ENCODE measurements around the gene MYO19. TPM values are rescaled to one million over a fixed set of nuclear protein-coding genes. Genes with fewer than 3 reads are reported as not detected.

MYO19 gene
- total and polyA plus RNA-seq, 7 donors, result 10.1 to 28.7 (median 15.2) TPM

DNA sequence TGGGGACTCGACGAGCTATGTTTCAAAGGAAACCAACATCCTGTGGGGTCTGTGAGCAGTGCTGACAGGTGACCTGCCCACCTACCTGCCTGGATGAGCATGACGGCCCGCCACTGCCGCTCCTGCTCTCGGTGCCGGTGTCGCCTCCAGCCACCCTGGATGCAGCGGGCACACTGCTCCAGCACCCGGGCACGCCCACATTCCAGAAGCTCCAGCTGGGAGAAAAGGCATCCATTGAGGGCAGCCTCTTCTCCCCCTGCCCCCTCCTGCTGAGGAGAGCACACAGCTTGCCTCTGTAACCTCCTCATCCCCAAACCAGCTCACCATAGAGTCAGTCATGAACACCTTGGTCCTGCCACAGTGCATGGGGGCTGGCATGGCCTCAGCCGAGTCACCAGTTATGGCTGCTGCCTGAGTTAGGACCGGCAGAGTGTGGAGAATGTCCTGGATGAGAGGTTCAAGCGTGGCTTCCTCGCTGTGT lies 33.9 kb downstream of the MYO19 start:
- DNase-seq (no peak), ATAC-seq (no peak)
- H3K27me3 ChIP-seq (ENCODE audit: insufficient read depth in 3 of 3, low read length in 2 of 3), result no peaks in the 10 kb centered on the region
- intact Hi-C loops (cut with DNase I), result no loop called here
- H3K9me3 ChIP-seq, result no peaks in the 10 kb centered on the region
- no peak overlapping the region for H3K4me3 ChIP-seq
- TF ChIP-seq, protein P1, sequence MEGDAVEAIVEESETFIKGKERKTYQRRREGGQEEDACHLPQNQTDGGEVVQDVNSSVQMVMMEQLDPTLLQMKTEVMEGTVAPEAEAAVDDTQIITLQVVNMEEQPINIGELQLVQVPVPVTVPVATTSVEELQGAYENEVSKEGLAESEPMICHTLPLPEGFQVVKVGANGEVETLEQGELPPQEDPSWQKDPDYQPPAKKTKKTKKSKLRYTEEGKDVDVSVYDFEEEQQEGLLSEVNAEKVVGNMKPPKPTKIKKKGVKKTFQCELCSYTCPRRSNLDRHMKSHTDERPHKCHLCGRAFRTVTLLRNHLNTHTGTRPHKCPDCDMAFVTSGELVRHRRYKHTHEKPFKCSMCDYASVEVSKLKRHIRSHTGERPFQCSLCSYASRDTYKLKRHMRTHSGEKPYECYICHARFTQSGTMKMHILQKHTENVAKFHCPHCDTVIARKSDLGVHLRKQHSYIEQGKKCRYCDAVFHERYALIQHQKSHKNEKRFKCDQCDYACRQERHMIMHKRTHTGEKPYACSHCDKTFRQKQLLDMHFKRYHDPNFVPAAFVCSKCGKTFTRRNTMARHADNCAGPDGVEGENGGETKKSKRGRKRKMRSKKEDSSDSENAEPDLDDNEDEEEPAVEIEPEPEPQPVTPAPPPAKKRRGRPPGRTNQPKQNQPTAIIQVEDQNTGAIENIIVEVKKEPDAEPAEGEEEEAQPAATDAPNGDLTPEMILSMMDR (IDR thresholded peaks at IDR 0.05), result no peak
- peaks cover 8 to 91% of the 10 kb centered on the region in 2 donors for H3K36me3 ChIP-seq (ENCODE audit: insufficient read depth in 1 of 2, low read depth in 1 of 2)
- H3K4me1 ChIP-seq, result no peaks in the 10 kb centered on the region
- 84 to 91% (median 87%) methylated on average over 15 of the region's 15 CpGs for WGBS, 3 donors
- H3K27ac ChIP-seq, result no peak overlapping the region

DNA sequence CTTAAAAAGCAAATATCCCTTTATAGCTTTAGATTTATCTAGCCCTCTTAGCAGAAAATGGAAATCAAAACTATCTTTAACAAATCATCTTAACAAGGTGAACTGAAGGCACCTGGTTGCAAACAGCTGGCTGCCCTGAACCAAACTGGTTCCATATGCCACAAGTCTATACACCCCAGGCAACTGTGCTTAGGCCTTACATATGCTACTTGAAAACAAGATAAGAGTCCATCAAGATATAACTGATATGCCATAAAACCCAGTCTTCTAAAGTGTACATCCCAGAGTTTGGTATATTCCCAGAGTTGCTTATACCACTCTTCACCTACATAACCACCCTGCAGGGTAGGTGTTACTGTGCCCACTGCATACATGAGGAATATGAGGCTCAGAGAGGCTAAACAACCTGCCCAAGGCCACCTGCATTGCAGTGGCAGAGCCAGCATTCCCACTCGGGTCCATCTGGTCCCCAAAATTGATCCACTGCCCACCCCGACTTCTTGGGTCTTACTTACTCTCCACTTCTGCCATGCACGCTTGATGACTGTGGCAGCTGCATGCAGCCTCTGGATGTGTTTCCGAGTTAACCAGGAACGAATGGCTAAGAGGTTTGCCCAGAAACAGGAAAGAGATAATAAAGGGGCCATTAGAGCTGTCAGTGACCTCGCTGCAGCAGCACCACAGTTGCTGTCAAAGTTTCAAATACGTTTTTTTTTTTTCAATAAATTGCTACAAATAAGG lies 35.9 kb downstream of the MYO19 start:
- H3K27ac ChIP-seq, result no peak overlapping the region
- H3K27me3 ChIP-seq (ENCODE audit: insufficient read depth in 3 of 3, low read length in 2 of 3), result no peaks in the 10 kb centered on the region
- intact Hi-C loops (cut with DNase I), result no loop called here
- 38 to 63% (median 45%) methylated on average over 7 of the region's 7 CpGs for WGBS, 3 donors
- H3K9me3 ChIP-seq, result no peaks in the 10 kb centered on the region
- DNase-seq, result no peak
- no peaks in the 10 kb centered on the region for H3K4me1 ChIP-seq
- TF ChIP-seq, protein P1 (IDR thresholded peaks at IDR 0.05), result no peak
- H3K4me3 ChIP-seq, result no peak overlapping the region
- no peak for ATAC-seq
- peaks cover 9 to 91% of the 10 kb centered on the region in 2 donors for H3K36me3 ChIP-seq (ENCODE audit: insufficient read depth in 1 of 2, low read depth in 1 of 2)

DNA sequence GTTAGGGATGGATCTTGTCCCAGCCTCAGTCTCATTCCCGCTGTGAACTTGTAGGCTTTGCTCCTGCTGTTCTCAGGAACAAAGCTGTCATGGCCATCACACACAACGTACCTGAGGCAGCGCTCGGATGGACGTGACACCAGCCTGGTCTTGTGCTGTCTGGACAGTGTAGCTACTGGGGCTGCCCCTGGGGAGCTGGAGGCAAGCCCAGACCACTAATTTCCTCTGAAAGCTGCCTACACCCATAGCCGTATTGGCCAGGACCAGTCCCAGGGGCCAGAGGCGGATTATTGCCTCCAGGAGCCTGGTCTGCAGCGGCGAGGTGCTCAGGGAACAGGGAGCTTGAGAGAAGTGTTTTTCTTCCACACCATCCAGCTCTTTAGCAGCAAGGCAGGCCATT lies 36.5 kb downstream of the MYO19 start:
- H3K4me1 ChIP-seq, result no peaks in the 10 kb centered on the region
- intact Hi-C loops (cut with DNase I), result no loop called here
- ATAC-seq (peak in 1 of 4 donors; percentile 28), DNase-seq (no peak)
- H3K36me3 ChIP-seq (ENCODE audit: insufficient read depth in 1 of 2, low read depth in 1 of 2), result peaks cover 9 to 91% of the 10 kb centered on the region in 2 donors
- no peaks in the 10 kb centered on the region for H3K9me3 ChIP-seq
- TF ChIP-seq, protein P1 (IDR thresholded peaks at IDR 0.05), result no peak
- H3K4me3 ChIP-seq, result no peak overlapping the region
- H3K27me3 ChIP-seq (ENCODE audit: insufficient read depth in 3 of 3, low read length in 2 of 3), result no peaks in the 10 kb centered on the region
- WGBS, 3 donors, result 55 to 60% (median 56%) methylated on average over 9 of the region's 9 CpGs
- H3K27ac ChIP-seq, result no peak overlapping the region

DNA sequence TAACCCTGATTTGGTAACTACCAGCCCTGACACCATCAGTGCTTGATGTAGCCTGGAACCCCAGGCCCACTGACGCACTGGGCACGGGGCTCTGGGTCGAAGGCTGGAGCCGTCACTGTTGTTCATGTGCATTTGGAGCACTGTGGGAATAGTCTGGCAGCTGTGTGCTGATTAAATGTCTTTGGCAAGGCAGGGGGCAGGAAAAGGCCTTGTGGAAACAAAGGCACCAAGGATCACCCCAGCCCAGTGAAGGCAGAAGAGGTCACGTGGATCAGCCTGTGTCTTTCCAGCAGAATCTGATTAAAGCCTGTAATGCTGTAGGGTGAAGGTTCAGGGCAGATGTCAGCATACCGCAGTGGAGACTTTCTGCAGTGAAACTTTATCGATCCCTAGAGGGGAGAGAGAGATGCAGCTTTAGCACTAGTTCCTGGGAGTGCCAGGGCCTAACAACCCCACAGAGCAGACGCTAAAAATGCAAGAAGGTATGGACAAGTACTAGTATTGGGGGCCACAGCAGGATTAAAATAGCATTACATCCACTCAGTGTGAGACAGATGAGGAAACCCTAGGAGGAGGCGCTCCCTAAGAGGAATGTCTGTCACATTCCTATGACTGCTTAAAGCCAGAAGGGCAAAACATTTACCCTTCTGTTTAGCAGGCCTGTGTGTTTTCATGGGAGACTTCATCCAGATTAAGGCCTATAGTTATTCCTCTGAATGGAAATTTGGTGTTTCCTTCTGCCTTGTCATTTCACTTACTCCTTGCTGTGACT lies 38.5 kb downstream of the MYO19 start:
- Histone ChIP-seq H3K27me3 (ENCODE audit: insufficient read depth in 3 of 3, low read length in 2 of 3) (no peaks in the 10 kb centered on the region), H3K36me3 (ENCODE audit: insufficient read depth in 1 of 2, low read depth in 1 of 2) (peaks cover 7 to 92% of the 10 kb centered on the region in 2 donors), H3K4me1 (no peaks in the 10 kb centered on the region), H3K9me3 (no peaks in the 10 kb centered on the region), H3K27ac (no peak overlapping the region), H3K4me3 (no peak overlapping the region)
- ATAC-seq, result no peak
- TF ChIP-seq, protein P1 (IDR thresholded peaks at IDR 0.05), result no peak
- WGBS, 3 donors, result 78 to 86% (median 82%) methylated on average over 9 of the region's 9 CpGs
- no peak for DNase-seq
- intact Hi-C loops (cut with DNase I), result no loop called here
